Keratinocyte (primary cell): ENCODE data around the gene UNC13A.

Experiments used
- EZH2 ChIP-seq: IDR thresholded peaks from one replicate; pipeline ENCODE4 v1.6.1; 2012; ENCODE audit warnings: inconsistent platforms, mild to moderate bottlenecking, low read length, moderate library complexity
- TF ChIP-seq, protein P1 (sequence below), 3 experiments: IDR thresholded peaks in 1 of 3; conservative IDR thresholded peaks in 1 of 3; optimal IDR thresholded peaks in 1 of 3; 2 replicates in 2 of 3; 3 replicates in 1 of 3; pipeline versions ENCODE3 to v1.5.1; 2011; ENCODE audit warnings: low read length in 3 of 3, mild to moderate bottlenecking in 3 of 3, moderate library complexity in 2 of 3, control low read depth in 1 of 3, inconsistent platforms in 1 of 3; ENCODE audit not compliant: insufficient read depth in 2 of 3; ENCODE audit errors: extremely low read depth in 1 of 3

DNA sequence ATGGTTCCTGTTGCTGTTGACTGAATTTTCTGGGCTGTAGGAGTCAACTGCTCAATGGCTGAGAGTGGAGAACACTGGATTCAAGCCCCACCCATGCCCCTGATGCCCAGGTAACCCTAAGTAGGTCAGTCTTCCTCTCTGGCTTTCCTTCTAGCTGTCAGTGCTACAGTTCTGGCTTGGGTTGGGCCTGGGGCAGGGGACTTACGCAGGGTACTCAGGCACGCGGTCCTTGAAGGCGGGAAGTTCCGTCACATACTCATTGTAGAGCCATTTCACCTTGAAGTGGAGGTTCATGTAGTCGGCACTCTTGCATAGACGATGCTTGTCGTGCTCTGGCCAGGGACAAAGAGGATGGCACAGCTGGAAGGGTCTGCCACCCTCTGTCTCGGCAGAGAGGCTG lies 55.6 kb downstream of the UNC13A start:
- TF ChIP-seq, protein P1, sequence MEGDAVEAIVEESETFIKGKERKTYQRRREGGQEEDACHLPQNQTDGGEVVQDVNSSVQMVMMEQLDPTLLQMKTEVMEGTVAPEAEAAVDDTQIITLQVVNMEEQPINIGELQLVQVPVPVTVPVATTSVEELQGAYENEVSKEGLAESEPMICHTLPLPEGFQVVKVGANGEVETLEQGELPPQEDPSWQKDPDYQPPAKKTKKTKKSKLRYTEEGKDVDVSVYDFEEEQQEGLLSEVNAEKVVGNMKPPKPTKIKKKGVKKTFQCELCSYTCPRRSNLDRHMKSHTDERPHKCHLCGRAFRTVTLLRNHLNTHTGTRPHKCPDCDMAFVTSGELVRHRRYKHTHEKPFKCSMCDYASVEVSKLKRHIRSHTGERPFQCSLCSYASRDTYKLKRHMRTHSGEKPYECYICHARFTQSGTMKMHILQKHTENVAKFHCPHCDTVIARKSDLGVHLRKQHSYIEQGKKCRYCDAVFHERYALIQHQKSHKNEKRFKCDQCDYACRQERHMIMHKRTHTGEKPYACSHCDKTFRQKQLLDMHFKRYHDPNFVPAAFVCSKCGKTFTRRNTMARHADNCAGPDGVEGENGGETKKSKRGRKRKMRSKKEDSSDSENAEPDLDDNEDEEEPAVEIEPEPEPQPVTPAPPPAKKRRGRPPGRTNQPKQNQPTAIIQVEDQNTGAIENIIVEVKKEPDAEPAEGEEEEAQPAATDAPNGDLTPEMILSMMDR (optimal IDR thresholded peaks at IDR 0.05 in 1 of 3, IDR thresholded peaks at IDR 0.05 in 1 of 3, conservative IDR thresholded peaks at IDR 0.05 in 1 of 3; ENCODE audit: extremely low read depth in 1 of 3, insufficient read depth in 2 of 3, low read length in 3 of 3): no peak
- no peak for TF ChIP-seq EZH2
